Panc1 (cell line): ENCODE measurements around the gene MR1. TPM values are rescaled to one million over a fixed set of nuclear protein-coding genes. Genes with fewer than 3 reads are reported as not detected.

Experiments
- ATAC-seq: fragments of 200-7000 bp; cut with Tn5 transposase; 2 replicates; pipeline ENCODE4 v1.9.1; 2020; ENCODE audit warnings: mild to moderate bottlenecking, moderate library complexity
- BruUV-seq: library from RNA; stranded (reverse); fragments of 400-500 nt; replicated peaks from 2 replicates; lab custom pipeline; 2021; lab: Mats Ljungman, UMichigan
- CTCF ChIA-PET: fragments of 300-600 bp; sonication (Branson Sonifier 250); formaldehyde crosslinking; loops from one replicate; lab custom pipeline; 2022; ENCODE audit warnings: antibody characterized with exemption; lab: Charles Lee
- POLR2A ChIA-PET: fragments of 300-600 bp; sonication (Branson Sonifier 250); formaldehyde crosslinking; loops from one replicate; lab custom pipeline; 2022; ENCODE audit warnings: antibody characterized with exemption; lab: Charles Lee
- DNase-seq: peaks from one replicate; pipeline ENCODE4 v3.0.0-alpha.2; 2010; ENCODE audit warnings: low read depth, low spot score
- H3K27ac ChIP-seq: 2 replicates; pipeline ENCODE4 v1.5.1; 2011; ENCODE audit warnings: mild to moderate bottlenecking, low read length, inconsistent platforms
- H3K27me3 ChIP-seq: fragments of 200-500 bp; sonication (Bioruptor generic); 2 replicates; pipeline ENCODE4 v1.6.0; 2014; ENCODE audit warnings: low read length, inconsistent platforms; ENCODE audit not compliant: control insufficient read depth, insufficient read depth
- H3K36me3 ChIP-seq: fragments of 200-500 bp; sonication (Bioruptor generic); 2 replicates; pipeline ENCODE4 v1.5.1; 2014; ENCODE audit warnings: inconsistent platforms, mild to moderate bottlenecking, low read length, moderate library complexity; ENCODE audit not compliant: control insufficient read depth, insufficient read depth
- H3K4me1 ChIP-seq: 2 replicates; pipeline ENCODE4 v1.5.1; 2011; ENCODE audit warnings: inconsistent platforms, mild to moderate bottlenecking, low read length, moderate library complexity; ENCODE audit not compliant: control insufficient read depth, insufficient read depth
- H3K4me3 ChIP-seq, 2 experiments: 2 replicates each; pipeline ENCODE4 v1.5.1; 2011 to 2012; ENCODE audit warnings: low read depth in 2 of 2, low read length in 2 of 2, mild to moderate bottlenecking in 2 of 2, inconsistent platforms in 1 of 2, moderate library complexity in 1 of 2
- H3K9me3 ChIP-seq: fragments of 200-500 bp; sonication (Bioruptor generic); 2 replicates; pipeline ENCODE4 v1.5.1; 2014; ENCODE audit warnings: low read depth, mild to moderate bottlenecking, inconsistent platforms, low read length, moderate library complexity; ENCODE audit not compliant: control insufficient read depth, insufficient read depth
- CTCF ChIP-seq: fragments of 450-650 bp; IDR thresholded peaks from 2 replicates; pipeline ENCODE4 v1.5.1; 2017; ENCODE audit warnings: mild to moderate bottlenecking
- POLR2AphosphoS5 ChIP-seq: IDR thresholded peaks from 2 replicates; pipeline ENCODE4 v1.6.1; 2012; ENCODE audit warnings: mild to moderate bottlenecking, low read depth, low read length, moderate library complexity
- REST ChIP-seq, 2 experiments: IDR thresholded peaks; 2 replicates each; pipeline ENCODE4 v1.6.1; 2011 to 2012; ENCODE audit warnings: low read depth in 2 of 2, control low read depth in 1 of 2, low read length in 1 of 2, mild to moderate bottlenecking in 1 of 2, moderate library complexity in 1 of 2; ENCODE audit not compliant: insufficient read depth in 1 of 2
- SIN3A ChIP-seq: IDR thresholded peaks from 2 replicates; pipeline ENCODE4 v1.6.1; 2012; ENCODE audit warnings: low read depth, mild to moderate bottlenecking, low read length, moderate library complexity, borderline replicate concordance; ENCODE audit not compliant: insufficient read depth
- TCF7L2 ChIP-seq: IDR thresholded peaks from 2 replicates; pipeline ENCODE4 v1.6.1; 2011; ENCODE audit warnings: mild to moderate bottlenecking, low read depth, low read length, inconsistent platforms
- in situ Hi-C: cut with HindIII; loops from 2 replicates; pipeline ENCODE4 v1.10.0; 2016; ENCODE audit warnings: low sequenced_read_pairs, low pct_unique_long_range_greater_than_20kb
- intact Hi-C: fragments of 100-400 bp; cut with micrococcal nuclease; formaldehyde crosslinking; loops from one replicate; pipeline ENCODE4 v1.10.0; 2022; ENCODE audit not compliant: unreplicated experiment
- total RNA-seq: library from RNA; stranded (reverse); gene quantifications from one replicate; pipeline ENCODE4 v1.2.1, GENCODE V29; 2021; ENCODE audit not compliant: unreplicated experiment

Gene MR1
- total RNA-seq, 1 experiment from 2014 or later = 3.9 TPM

GRCh38 chr1:181083842-181084605 lies 50.2 kb downstream of the MR1 start:
- no TSS peak for BruUV-seq
- Histone ChIP-seq H3K27me3 (no peaks in the 10 kb centered on the region), H3K4me1 (peaks cover 17% of the 10 kb centered on the region), H3K4me3 (no peak overlapping the region), H3K27ac (no peak overlapping the region), H3K9me3 (no peaks in the 10 kb centered on the region), H3K36me3 (no peaks in the 10 kb centered on the region; the same call in 1 of the 2 replicates)
- POLR2A ChIA-PET = no interaction called here
- ATAC-seq (peak; percentile 59), DNase-seq (peak; percentile 67)
- peak; percentile 80 for TF ChIP-seq CTCF
- TF ChIP-seq REST (IDR thresholded peaks at IDR 0.05; ENCODE audit: insufficient read depth in 1 of 2, low read depth in 2 of 2, low read length in 1 of 2) = no peak
- TF ChIP-seq SIN3A = no peak
- TF ChIP-seq TCF7L2 = no peak
- intact Hi-C loops (loop anchor here (1.0 kb wide), 1 partner anchor 58 kb away; no protein-coding TSS in a partner anchor), in situ Hi-C loops (no loop called here)
- CTCF ChIA-PET = interaction anchor here (0.6 to 1.0 kb wide), 8 partner anchors 14 to 553 kb away, joined by 3 to 9 read pairs (median 6); no protein-coding TSS in a partner anchor

GRCh38 chr1:181084606-181084969 lies 50.8 kb downstream of the MR1 start:
- Histone ChIP-seq H3K27me3 (no peaks in the 10 kb centered on the region), H3K36me3 (peaks cover 3% of the 10 kb centered on the region; the same call in 1 of the 2 replicates), H3K27ac (no peak overlapping the region; the same call in 1 of the 2 replicates), H3K4me1 (peaks cover 17% of the 10 kb centered on the region), H3K9me3 (no peaks in the 10 kb centered on the region), H3K4me3 (no peak overlapping the region)
- intact Hi-C loops = loop anchor here (1.0 kb wide), 1 partner anchor 58 kb away; no protein-coding TSS in a partner anchor
- DNase-seq = no peak
- ChIA-PET POLR2A (no interaction called here), CTCF (interaction anchor here (0.9 to 1.0 kb wide), 2 partner anchors 47 to 58 kb away, joined by 3 to 9 read pairs; no protein-coding TSS in a partner anchor)
- in situ Hi-C loops = no loop called here
- no TSS peak for BruUV-seq
- ATAC-seq = no peak
- TF ChIP-seq TCF7L2 (no peak), CTCF (peak; percentile 44), SIN3A (no peak), POLR2AphosphoS5 (no peak), REST (IDR thresholded peaks at IDR 0.05; ENCODE audit: insufficient read depth in 1 of 2, low read depth in 2 of 2, low read length in 1 of 2) (no peak)
